A549 (cell line): ENCODE measurements around the gene ARID5B. TPM values are rescaled to one million over a fixed set of nuclear protein-coding genes. Genes with fewer than 3 reads are reported as not detected.
A peak's percentile ranks its signal among the peaks of the same experiment; 100 is the strongest.

Experiments
- ATAC-seq, 2 experiments: fragments of 200-7000 bp in 1 of 2; fragments of >200 bp in 1 of 2; cut with Nextera tagmentation in 1 of 2; cut with Tn5 transposase in 1 of 2; 3 replicates each; pipeline versions ENCODE4 v1.8.0 to v1.9.1; 2018 to 2020; ENCODE audit warnings: mild to moderate bottlenecking in 1 of 2, moderate library complexity in 1 of 2
- CTCF ChIA-PET: fragments of 300-600 bp; sonication (Branson Sonifier 250); formaldehyde crosslinking; extraction: SDS; loops from one replicate; lab custom pipeline; 2021; ENCODE audit warnings: antibody characterized with exemption, inconsistent platforms; lab: Yijun Ruan, JAX
- POLR2A ChIA-PET: fragments of 350-600 bp; formaldehyde crosslinking; extraction: SDS; loops from one replicate; lab custom pipeline; 2021; ENCODE audit warnings: antibody characterized with exemption, inconsistent platforms; lab: Yijun Ruan, JAX
- DNase-seq, 2 experiments: peaks; one replicate each; pipeline versions ENCODE4 v3.0.0 to v3.0.0-alpha.2; 2011 to 2016; ENCODE audit warnings: low read depth in 1 of 2, low spot score in 1 of 2
- FAIRE-seq: peaks from 2 replicates; lab custom pipeline; 2011; peaks lifted over from hg19 to GRCh38; lab: Jason Lieb, UNC
- H3K27ac ChIP-seq, 2 experiments: fragments of >200 bp; sonication (Bioruptor Twin); formaldehyde crosslinking; 3 replicates each; pipeline ENCODE4 v1.5.1; 2016 to 2017
- H3K4me1 ChIP-seq: fragments of >200 bp; sonication (Bioruptor Twin); formaldehyde crosslinking; 3 replicates; pipeline ENCODE4 v1.6.1; 2016
- H3K4me2 ChIP-seq: fragments of >200 bp; sonication (Bioruptor Twin); formaldehyde crosslinking; 3 replicates; pipeline ENCODE4 v1.6.1; 2016
- H3K4me3 ChIP-seq: fragments of >200 bp; sonication (Bioruptor Twin); formaldehyde crosslinking; 3 replicates; pipeline ENCODE4 v1.5.1; 2016
- H3K9me3 ChIP-seq: fragments of >200 bp; sonication (Bioruptor Twin); formaldehyde crosslinking; 3 replicates; pipeline ENCODE4 v1.6.1; 2016
- CEBPB ChIP-seq, 2 experiments: fragments of >200 bp in 1 of 2; sonication (Bioruptor Twin) in 1 of 2; formaldehyde crosslinking in 1 of 2; IDR thresholded peaks; 2 replicates each; pipeline ENCODE4 v1.6.1; 2012 to 2016
- CHD4 ChIP-seq: fragments of 200-600 bp; sonication (generic); IDR thresholded peaks from 2 replicates; pipeline ENCODE4 v1.6.1; 2016; ENCODE audit warnings: antibody characterized with exemption, mild to moderate bottlenecking, borderline replicate concordance
- EHF ChIP-seq: fragments of 250-450 bp; sonication (Bioruptor Pico); IDR thresholded peaks from 2 replicates; pipeline ENCODE4 v1.5.0; 2020; ENCODE audit warnings: mild to moderate bottlenecking
- ESRRA ChIP-seq: fragments of 150-350 bp; IDR thresholded peaks from 2 replicates; pipeline ENCODE4 v1.6.1; 2014; ENCODE audit warnings: mild to moderate bottlenecking, low read length, borderline replicate concordance
- GATA3 ChIP-seq: IDR thresholded peaks from 2 replicates; pipeline ENCODE4 v1.6.1; 2012; ENCODE audit warnings: borderline replicate concordance
- HEYL ChIP-seq: fragments of 250-450 bp; sonication (Bioruptor Pico); IDR thresholded peaks from 2 replicates; pipeline ENCODE4 v1.8.0; 2021; ENCODE audit warnings: mild to moderate bottlenecking, moderate library complexity
- HOXA7 ChIP-seq: fragments of 250-450 bp; sonication (Bioruptor Pico); IDR thresholded peaks from 2 replicates; pipeline ENCODE4 v1.5.0; 2020; ENCODE audit warnings: mild to moderate bottlenecking, moderate library complexity
- HOXB13 ChIP-seq: fragments of 250-450 bp; sonication (Bioruptor Pico); IDR thresholded peaks from 2 replicates; pipeline ENCODE4 v1.5.0; 2020; ENCODE audit warnings: low read depth, mild to moderate bottlenecking, moderate library complexity
- JUN ChIP-seq, 2 experiments: fragments of >200 bp; sonication (Bioruptor Twin); formaldehyde crosslinking; IDR thresholded peaks; 2 replicates in 1 of 2; 3 replicates in 1 of 2; pipeline ENCODE4 v1.6.1; 2016 to 2017
- MYC ChIP-seq: IDR thresholded peaks from 2 replicates; pipeline ENCODE4 v1.6.1; 2012; ENCODE audit warnings: mild to moderate bottlenecking, inconsistent platforms, low read length, improper control_type of control experiment, borderline replicate concordance
- NR3C1 ChIP-seq: fragments of >200 bp; sonication (Bioruptor Twin); formaldehyde crosslinking; IDR thresholded peaks from 3 replicates; pipeline ENCODE4 v1.6.1; 2017
- PHF8 ChIP-seq: fragments of 200-600 bp; sonication (generic); IDR thresholded peaks from 2 replicates; pipeline ENCODE4 v1.6.1; 2016; ENCODE audit warnings: low read depth, mild to moderate bottlenecking, antibody characterized with exemption, moderate library complexity, borderline replicate concordance
- POLR2A ChIP-seq: IDR thresholded peaks from 2 replicates; pipeline ENCODE4 v1.6.1; 2012; ENCODE audit warnings: mild to moderate bottlenecking, low read length
- POLR2AphosphoS2 ChIP-seq: conservative IDR thresholded peaks from 2 replicates; pipeline ENCODE4 v1.6.1; 2012; ENCODE audit warnings: low read length, improper control_type of control experiment, inconsistent platforms
- RFX5 ChIP-seq: fragments of 450-650 bp; IDR thresholded peaks from 2 replicates; pipeline ENCODE4 v1.7.1; 2014; ENCODE audit warnings: antibody characterized with exemption, mild to moderate bottlenecking, moderate library complexity
- ZNF302 ChIP-seq: fragments of 250-450 bp; sonication (Bioruptor Pico); IDR thresholded peaks from 2 replicates; pipeline ENCODE4 v1.9.0; 2021; ENCODE audit warnings: inconsistent platforms, mild to moderate bottlenecking, moderate library complexity
- ZSCAN20 ChIP-seq: fragments of 250-450 bp; sonication (Bioruptor Pico); IDR thresholded peaks from 2 replicates; pipeline ENCODE4 v1.8.0; 2022; ENCODE audit warnings: mild to moderate bottlenecking, moderate library complexity
- WGBS: methylation state at CpG from one replicate; pipeline ENCODE4 v1.1.6; 2017; ENCODE audit errors: missing lambda C conversion rate; 5-methylcytosine and 5-hydroxymethylcytosine counted together
- polyA plus RNA-seq, 4 experiments: library from polyadenylated mRNA; depleted of rRNA in 3 of 4; stranded (reverse); fragments of >200 nt; fragmentation: RNase III in 1 of 4; extraction: RNeasy Plus Mini Kit Qiagen cat#74134 plus additional on column Dnase treatment in 1 of 4; gene quantifications; 2 replicates in 3 of 4; 3 replicates in 1 of 4; pipeline ENCODE4 v1.2.3, GENCODE V29; 2011 to 2017
- TF ChIP-seq, protein P1 (sequence below): fragments of 200-600 bp; sonication (generic); IDR thresholded peaks from 2 replicates; pipeline ENCODE4 v1.6.1; 2016; ENCODE audit warnings: antibody characterized with exemption, mild to moderate bottlenecking, moderate library complexity
- TF ChIP-seq, protein P2 (sequence below): IDR thresholded peaks from 2 replicates; pipeline ENCODE4 v1.6.1; 2012; ENCODE audit warnings: low read depth, borderline replicate concordance
- TF ChIP-seq, protein P3 (sequence below): fragments of 250-450 bp; sonication (Bioruptor Pico); IDR thresholded peaks from 2 replicates; pipeline ENCODE4 v1.5.0; 2020; ENCODE audit warnings: low read depth, mild to moderate bottlenecking, moderate library complexity
- TF ChIP-seq, protein P4 (sequence below): fragments of 250-450 bp; sonication (Bioruptor Pico); IDR thresholded peaks from 2 replicates; pipeline ENCODE4 v1.5.0; 2021; ENCODE audit warnings: mild to moderate bottlenecking, moderate library complexity, borderline replicate concordance
- TF ChIP-seq, protein P5 (sequence below): IDR thresholded peaks from 2 replicates; pipeline ENCODE4 v1.6.1; 2012

ARID5B gene
- polyA plus RNA-seq, 2 of the 4 experiments (the other 2 are of a cell fraction), result 0.75 to 1.6 TPM

DNA sequence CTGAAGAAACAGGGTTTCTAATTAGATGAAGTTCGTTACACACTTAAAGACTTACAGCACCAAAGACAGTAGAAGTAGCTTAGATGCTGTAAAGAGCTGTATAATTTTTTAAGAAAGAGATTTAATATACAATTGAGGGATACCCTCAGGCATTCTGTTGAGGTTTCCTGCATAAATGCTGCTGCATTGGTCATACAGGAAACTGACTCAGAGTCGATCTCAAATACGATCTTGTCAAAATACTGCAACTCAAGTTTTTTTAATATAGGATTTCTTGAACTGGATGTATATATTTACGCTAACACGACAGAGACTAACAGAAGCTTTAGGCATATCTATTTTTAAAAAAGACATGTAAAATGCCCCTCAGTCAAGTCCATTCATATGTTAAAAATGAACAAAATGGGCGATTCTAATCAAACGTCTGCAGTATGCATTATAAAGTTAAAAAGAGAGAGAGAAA lies 2.4 kb upstream of the ARID5B start (continued):
- TF ChIP-seq RFX5, result no peak
- no peak for TF ChIP-seq PHF8
- TF ChIP-seq POLR2A, result no peak
- TF ChIP-seq, protein P1, sequence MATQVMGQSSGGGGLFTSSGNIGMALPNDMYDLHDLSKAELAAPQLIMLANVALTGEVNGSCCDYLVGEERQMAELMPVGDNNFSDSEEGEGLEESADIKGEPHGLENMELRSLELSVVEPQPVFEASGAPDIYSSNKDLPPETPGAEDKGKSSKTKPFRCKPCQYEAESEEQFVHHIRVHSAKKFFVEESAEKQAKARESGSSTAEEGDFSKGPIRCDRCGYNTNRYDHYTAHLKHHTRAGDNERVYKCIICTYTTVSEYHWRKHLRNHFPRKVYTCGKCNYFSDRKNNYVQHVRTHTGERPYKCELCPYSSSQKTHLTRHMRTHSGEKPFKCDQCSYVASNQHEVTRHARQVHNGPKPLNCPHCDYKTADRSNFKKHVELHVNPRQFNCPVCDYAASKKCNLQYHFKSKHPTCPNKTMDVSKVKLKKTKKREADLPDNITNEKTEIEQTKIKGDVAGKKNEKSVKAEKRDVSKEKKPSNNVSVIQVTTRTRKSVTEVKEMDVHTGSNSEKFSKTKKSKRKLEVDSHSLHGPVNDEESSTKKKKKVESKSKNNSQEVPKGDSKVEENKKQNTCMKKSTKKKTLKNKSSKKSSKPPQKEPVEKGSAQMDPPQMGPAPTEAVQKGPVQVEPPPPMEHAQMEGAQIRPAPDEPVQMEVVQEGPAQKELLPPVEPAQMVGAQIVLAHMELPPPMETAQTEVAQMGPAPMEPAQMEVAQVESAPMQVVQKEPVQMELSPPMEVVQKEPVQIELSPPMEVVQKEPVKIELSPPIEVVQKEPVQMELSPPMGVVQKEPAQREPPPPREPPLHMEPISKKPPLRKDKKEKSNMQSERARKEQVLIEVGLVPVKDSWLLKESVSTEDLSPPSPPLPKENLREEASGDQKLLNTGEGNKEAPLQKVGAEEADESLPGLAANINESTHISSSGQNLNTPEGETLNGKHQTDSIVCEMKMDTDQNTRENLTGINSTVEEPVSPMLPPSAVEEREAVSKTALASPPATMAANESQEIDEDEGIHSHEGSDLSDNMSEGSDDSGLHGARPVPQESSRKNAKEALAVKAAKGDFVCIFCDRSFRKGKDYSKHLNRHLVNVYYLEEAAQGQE, result no peak
- TF ChIP-seq, protein P2, sequence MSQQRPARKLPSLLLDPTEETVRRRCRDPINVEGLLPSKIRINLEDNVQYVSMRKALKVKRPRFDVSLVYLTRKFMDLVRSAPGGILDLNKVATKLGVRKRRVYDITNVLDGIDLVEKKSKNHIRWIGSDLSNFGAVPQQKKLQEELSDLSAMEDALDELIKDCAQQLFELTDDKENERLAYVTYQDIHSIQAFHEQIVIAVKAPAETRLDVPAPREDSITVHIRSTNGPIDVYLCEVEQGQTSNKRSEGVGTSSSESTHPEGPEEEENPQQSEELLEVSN, result no peak
- TF ChIP-seq ZSCAN20, result no peak
- TF ChIP-seq CEBPB (IDR thresholded peaks at IDR 0.05), result no peak

DNA sequence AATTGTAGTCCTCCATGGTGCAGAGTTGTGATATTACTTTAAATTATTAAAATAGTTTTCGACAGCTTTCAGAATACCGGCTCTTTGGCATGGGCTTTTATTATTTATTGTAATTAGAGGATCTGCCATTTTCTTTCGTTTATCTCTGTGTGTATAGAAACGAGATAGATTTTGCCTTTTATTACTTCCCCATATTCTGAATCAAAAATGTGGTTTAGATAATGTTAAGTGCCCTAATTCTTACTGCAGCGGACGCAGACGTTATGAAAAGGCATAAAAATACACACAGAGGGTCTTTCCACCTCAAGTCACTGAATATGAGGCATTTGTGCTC lies 1.9 kb upstream of the ARID5B start:
- FAIRE-seq, result no peak
- ChIA-PET POLR2A (no interaction called here), CTCF (interaction anchor here (0.7 to 3.2 kb wide), 8 partner anchors 8 to 919 kb away, joined by 3 to 7 read pairs (median 3); no protein-coding TSS in a partner anchor)
- no peak for TF ChIP-seq ESRRA
- no peak for TF ChIP-seq POLR2AphosphoS2
- no peak for TF ChIP-seq NR3C1
- TF ChIP-seq PHF8, result no peak
- TF ChIP-seq CHD4, result no peak
- no peak for TF ChIP-seq JUN (IDR thresholded peaks at IDR 0.05)
- TF ChIP-seq EHF, result no peak
- no peak for TF ChIP-seq HOXB13 (CRISPR knock-in tag)
- TF ChIP-seq ZNF302 (CRISPR knock-in tag), result no peak
- TF ChIP-seq HOXA7, result no peak
- TF ChIP-seq, protein P3, sequence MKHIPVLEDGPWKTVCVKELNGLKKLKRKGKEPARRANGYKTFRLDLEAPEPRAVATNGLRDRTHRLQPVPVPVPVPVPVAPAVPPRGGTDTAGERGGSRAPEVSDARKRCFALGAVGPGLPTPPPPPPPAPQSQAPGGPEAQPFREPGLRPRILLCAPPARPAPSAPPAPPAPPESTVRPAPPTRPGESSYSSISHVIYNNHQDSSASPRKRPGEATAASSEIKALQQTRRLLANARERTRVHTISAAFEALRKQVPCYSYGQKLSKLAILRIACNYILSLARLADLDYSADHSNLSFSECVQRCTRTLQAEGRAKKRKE, result no peak
- TF ChIP-seq, protein P4, sequence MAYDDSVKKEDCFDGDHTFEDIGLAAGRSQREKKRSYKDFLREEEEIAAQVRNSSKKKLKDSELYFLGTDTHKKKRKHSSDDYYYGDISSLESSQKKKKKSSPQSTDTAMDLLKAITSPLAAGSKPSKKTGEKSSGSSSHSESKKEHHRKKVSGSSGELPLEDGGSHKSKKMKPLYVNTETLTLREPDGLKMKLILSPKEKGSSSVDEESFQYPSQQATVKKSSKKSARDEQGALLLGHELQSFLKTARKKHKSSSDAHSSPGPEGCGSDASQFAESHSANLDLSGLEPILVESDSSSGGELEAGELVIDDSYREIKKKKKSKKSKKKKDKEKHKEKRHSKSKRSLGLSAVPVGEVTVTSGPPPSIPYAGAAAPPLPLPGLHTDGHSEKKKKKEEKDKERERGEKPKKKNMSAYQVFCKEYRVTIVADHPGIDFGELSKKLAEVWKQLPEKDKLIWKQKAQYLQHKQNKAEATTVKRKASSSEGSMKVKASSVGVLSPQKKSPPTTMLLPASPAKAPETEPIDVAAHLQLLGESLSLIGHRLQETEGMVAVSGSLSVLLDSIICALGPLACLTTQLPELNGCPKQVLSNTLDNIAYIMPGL, result no peak
- TF ChIP-seq HEYL, result no peak
- no peak for TF ChIP-seq GATA3
- TF ChIP-seq, protein P5, sequence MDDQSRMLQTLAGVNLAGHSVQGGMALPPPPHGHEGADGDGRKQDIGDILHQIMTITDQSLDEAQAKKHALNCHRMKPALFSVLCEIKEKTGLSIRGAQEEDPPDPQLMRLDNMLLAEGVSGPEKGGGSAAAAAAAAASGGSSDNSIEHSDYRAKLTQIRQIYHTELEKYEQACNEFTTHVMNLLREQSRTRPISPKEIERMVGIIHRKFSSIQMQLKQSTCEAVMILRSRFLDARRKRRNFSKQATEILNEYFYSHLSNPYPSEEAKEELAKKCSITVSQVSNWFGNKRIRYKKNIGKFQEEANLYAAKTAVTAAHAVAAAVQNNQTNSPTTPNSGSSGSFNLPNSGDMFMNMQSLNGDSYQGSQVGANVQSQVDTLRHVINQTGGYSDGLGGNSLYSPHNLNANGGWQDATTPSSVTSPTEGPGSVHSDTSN, result no peak
- TF ChIP-seq MYC, result no peak
- WGBS, result 21% methylated on average over 7 of the region's 7 CpGs
- Histone ChIP-seq H3K4me3 (peak overlapping the region; percentile 59; the same call in 2 of the 3 replicates), H3K27ac (peak overlapping the region in 1 of 2 experiments; percentile 91; a peak in 2 of 6 replicates), H3K4me1 (peaks cover 40% of the 10 kb centered on the region), H3K9me3 (no peaks in the 10 kb centered on the region), H3K4me2 (peak overlapping the region; percentile 77)
- no peak for ATAC-seq
- DNase-seq, result no peak
